ENCODE results near the gene GNAQ. TPM values are rescaled to one million over a fixed set of nuclear protein-coding genes. Genes with fewer than 3 reads are reported as not detected.

Gene GNAQ
- total RNA-seq, 1 donor: 53.1 TPM

- TF ChIP-seq, protein P1, sequence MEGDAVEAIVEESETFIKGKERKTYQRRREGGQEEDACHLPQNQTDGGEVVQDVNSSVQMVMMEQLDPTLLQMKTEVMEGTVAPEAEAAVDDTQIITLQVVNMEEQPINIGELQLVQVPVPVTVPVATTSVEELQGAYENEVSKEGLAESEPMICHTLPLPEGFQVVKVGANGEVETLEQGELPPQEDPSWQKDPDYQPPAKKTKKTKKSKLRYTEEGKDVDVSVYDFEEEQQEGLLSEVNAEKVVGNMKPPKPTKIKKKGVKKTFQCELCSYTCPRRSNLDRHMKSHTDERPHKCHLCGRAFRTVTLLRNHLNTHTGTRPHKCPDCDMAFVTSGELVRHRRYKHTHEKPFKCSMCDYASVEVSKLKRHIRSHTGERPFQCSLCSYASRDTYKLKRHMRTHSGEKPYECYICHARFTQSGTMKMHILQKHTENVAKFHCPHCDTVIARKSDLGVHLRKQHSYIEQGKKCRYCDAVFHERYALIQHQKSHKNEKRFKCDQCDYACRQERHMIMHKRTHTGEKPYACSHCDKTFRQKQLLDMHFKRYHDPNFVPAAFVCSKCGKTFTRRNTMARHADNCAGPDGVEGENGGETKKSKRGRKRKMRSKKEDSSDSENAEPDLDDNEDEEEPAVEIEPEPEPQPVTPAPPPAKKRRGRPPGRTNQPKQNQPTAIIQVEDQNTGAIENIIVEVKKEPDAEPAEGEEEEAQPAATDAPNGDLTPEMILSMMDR (IDR thresholded peaks at IDR 0.05; ENCODE audit: insufficient read depth, low read depth, low read length): no peak
- no peak for DNase-seq (ENCODE audit: low read depth)
Observed at GRCh38 chr9:77987880-77988525, 43.6 kb downstream of the GNAQ start.

GRCh38 chr9:77987081-77987656 is 44.4 kb downstream of the GNAQ start:
- peak; percentile 35 for DNase-seq (ENCODE audit: low read depth)
- TF ChIP-seq, protein P1 (IDR thresholded peaks at IDR 0.05; ENCODE audit: insufficient read depth, low read depth, low read length): no peak

More at GRCh38 chr9:77987880-77988525, 43.6 kb downstream of the GNAQ start:
- no peak overlapping the region for H3K4me3 ChIP-seq (ENCODE audit: low read depth, low read length)

DNA sequence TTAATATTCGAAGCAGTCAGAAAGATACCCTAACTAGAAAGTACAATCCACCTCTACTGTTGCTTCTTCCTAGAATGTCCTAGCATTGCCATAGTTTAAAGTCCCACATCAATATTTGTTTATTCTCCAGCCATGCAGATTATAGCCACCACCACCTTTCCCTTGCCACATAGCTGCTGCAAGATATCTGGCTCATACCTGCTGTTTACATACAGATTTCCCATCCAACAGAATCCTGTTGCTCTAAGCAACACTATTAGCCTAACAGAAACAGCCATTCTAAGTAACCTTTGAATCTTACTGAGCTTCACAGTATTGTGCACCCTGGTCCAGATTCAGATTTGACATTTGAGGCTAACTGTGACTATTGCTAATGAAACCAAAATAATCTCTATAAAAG is 45.6 kb downstream of the GNAQ start:
- DNase-seq (ENCODE audit: low read depth): no peak
- H3K4me3 ChIP-seq (ENCODE audit: low read depth, low read length): no peak overlapping the region
- TF ChIP-seq, protein P1 (IDR thresholded peaks at IDR 0.05; ENCODE audit: insufficient read depth, low read depth, low read length): no peak

More at GRCh38 chr9:77987081-77987656, 44.4 kb downstream of the GNAQ start:
- no peak overlapping the region for H3K4me3 ChIP-seq (ENCODE audit: low read depth, low read length)

GRCh38 chr9:77983320-77983662 is 48.3 kb downstream of the GNAQ start:
- H3K4me3 ChIP-seq (ENCODE audit: low read depth, low read length): no peak overlapping the region
- DNase-seq (ENCODE audit: low read depth): no peak
- TF ChIP-seq, protein P1 (IDR thresholded peaks at IDR 0.05; ENCODE audit: insufficient read depth, low read depth, low read length): no peak

DNA sequence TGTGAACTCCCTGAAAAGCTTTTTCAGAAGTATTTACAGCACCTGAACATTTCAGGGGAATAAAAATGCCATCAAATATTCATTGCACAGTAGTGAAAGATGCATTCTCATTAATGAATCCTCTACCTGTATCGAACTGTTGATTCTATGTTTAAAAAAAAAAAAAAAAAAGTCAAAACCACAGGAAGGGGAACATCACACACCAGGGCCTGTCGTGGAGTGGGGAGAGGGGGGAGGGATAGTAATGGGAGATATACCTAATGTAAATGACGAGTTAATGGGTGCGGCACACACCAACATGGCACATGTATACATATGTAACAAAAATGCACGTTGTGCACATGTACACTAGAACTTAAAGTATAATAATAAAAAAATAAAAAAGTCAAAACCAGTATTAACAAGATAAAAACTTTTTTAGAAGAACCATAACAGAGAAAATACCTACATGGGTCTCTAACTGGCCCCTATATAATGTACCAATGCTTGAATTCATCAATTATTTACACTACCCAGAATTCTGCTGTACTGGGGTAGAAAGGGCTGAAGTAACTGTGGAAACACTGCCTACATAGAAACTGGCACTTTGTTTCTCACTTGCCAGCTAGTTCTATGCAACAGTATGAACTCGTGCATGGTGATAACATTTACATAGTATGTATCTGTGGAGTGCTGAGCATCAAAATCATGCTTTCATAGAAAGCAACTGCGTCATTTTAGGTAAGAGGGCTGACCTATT is 48.9 kb downstream of the GNAQ start:
- TF ChIP-seq, protein P1 (IDR thresholded peaks at IDR 0.05; ENCODE audit: insufficient read depth, low read depth, low read length): no peak
- no peak overlapping the region for H3K4me3 ChIP-seq (ENCODE audit: low read depth, low read length)
- no peak for DNase-seq (ENCODE audit: low read depth)

- H3K4me3 ChIP-seq (ENCODE audit: low read depth, low read length): no peak overlapping the region
- TF ChIP-seq, protein P1 (IDR thresholded peaks at IDR 0.05; ENCODE audit: insufficient read depth, low read depth, low read length): no peak
- no peak for DNase-seq (ENCODE audit: low read depth)
Observed at GRCh38 chr9:77981907-77982306, 49.7 kb downstream of the GNAQ start.

Data from fibroblast of villous mesenchyme (primary cell).